ENCODE data around the gene LRRC42. TPM values are rescaled to one million over a fixed set of nuclear protein-coding genes. Genes with fewer than 3 reads are reported as not detected.

The LRRC42 gene
- total and polyA plus RNA-seq, 9 of the 15 experiments (the other 6 are each of a cell fraction or from before 2014, with no cell fraction given) = 17.3 to 51.9 (median 35.5) TPM

- no peaks in the 10 kb centered on the region for H3K27me3 ChIP-seq (ENCODE audit: control insufficient read depth in 2 of 2, insufficient read depth in 2 of 2, low read length in 2 of 2)
- ChIA-PET POLR2A (interaction anchor here (0.5 to 2.2 kb wide), 7 partner anchors 9 to 708 kb away, joined by 3 to 9 read pairs (median 4); partner anchors contain the start of genes NDC1 and YIPF1), CTCF (ENCODE audit: low intra/inter-chr PET ratio) (no interaction called here)
- under 1% methylated on average over 40 of the region's 90 CpGs for WGBS (ENCODE audit: insufficient coverage, low coverage, missing lambda C conversion rate)
- DNase-seq (ENCODE audit: extremely low read depth in 1 of 4, low spot score in 3 of 4) (peak; percentile 93 to 98 (median 96)), ATAC-seq (peak; percentile 89), FAIRE-seq (no peak)
- H3K9ac ChIP-seq (ENCODE audit: insufficient read depth in 1 of 2, low read depth in 2 of 2, low read length in 2 of 2) = peak within 1 kb of the TSS; percentile 84 to 97
- H3K4me2 ChIP-seq (ENCODE audit: insufficient read depth, low read length) = peak within 1 kb of the TSS; percentile 91
- H3K4me3 ChIP-seq = peak within 1 kb of the TSS; percentile 88
- peaks cover 14% of the 10 kb centered on the region for H4K20me1 ChIP-seq (replicated peaks; ENCODE audit: control insufficient read depth, insufficient read depth, low read length)
- H3K9me3 ChIP-seq (replicated peaks; ENCODE audit: control insufficient read depth, insufficient read depth, low read depth, low read length) = no peaks in the 10 kb centered on the region
- H3K9me1 ChIP-seq (ENCODE audit: control insufficient read depth, insufficient read depth, low read length) = no peaks in the 10 kb centered on the region
- BruUV-seq (replicated peaks) = no TSS peak
- intact Hi-C loops (cut with micrococcal nuclease) = loop anchor here (5.0 to 10.0 kb wide), 2 partner anchors 107 to 461 kb away; partner anchors contain the start of genes TCEANC2 and TMEM59
- H3K27ac ChIP-seq (ENCODE audit: extremely low read depth, low read depth, low read length) = peak within 1 kb of the TSS; percentile 91
- peak within 1 kb of the TSS; percentile 93 for H2AFZ ChIP-seq (ENCODE audit: low read depth, low read length)
- peaks cover 86% of the 10 kb centered on the region for H3K79me2 ChIP-seq (ENCODE audit: control insufficient read depth, insufficient read depth, low read length)
- H3K4me1 ChIP-seq (replicated peaks in 1 of 2; ENCODE audit: control insufficient read depth in 2 of 2, insufficient read depth in 2 of 2, low read length in 2 of 2) = peaks cover 27 to 29% of the 10 kb centered on the region in 2 experiments
- peaks cover 26% of the 10 kb centered on the region for H3K36me3 ChIP-seq (ENCODE audit: control insufficient read depth, insufficient read depth, low read length)
- in situ Hi-C loops (cut with MboI) = no loop called here
- TF ChIP-seq ZNF318 (IDR thresholded peaks at IDR 0.05; ENCODE audit: borderline replicate concordance in 1 of 2, low read depth in 1 of 2) (no peak), TRIM25 (IDR thresholded peaks at IDR 0.05; ENCODE audit: borderline replicate concordance) (no peak), ARID2 (IDR thresholded peaks at IDR 0.05) (no peak), MCM3 (IDR thresholded peaks at IDR 0.05) (no peak), HOMEZ (CRISPR knock-in tag; IDR thresholded peaks at IDR 0.05) (0 out of 2 replicates have a peak, but pooled peaks have one; percentile 57)
These were observed 508 bp upstream of the LRRC42 start, which contains the start of gene IFT25 for GRCh38 chr1:53945433-53946251. IFT25 (minus strand) TSS chr1:53945699; CDS start chr1:53940082, 5,617 bp downstream.

All from K562 (cell line).